Brain microvascular endothelial cell (primary cell): ENCODE data around the gene IFI27L1.

Experiments
- DNase-seq: peaks from one replicate; pipeline ENCODE4 v3.0.0-alpha.2; 2020
- H3K27ac ChIP-seq: fragments of 250-450 bp; sonication (Bioruptor Pico); 2 replicates; pipeline ENCODE4 v1.5.1; 2020; ENCODE audit warnings: mild to moderate bottlenecking, moderate library complexity
- H3K27me3 ChIP-seq: fragments of 250-450 bp; sonication (Bioruptor Pico); replicated peaks from 2 replicates; pipeline ENCODE4 v1.5.1; 2020; ENCODE audit warnings: mild to moderate bottlenecking
- H3K36me3 ChIP-seq: fragments of 250-450 bp; sonication (Bioruptor Pico); replicated peaks from 2 replicates; pipeline ENCODE4 v1.5.1; 2020; ENCODE audit warnings: mild to moderate bottlenecking
- H3K4me3 ChIP-seq: 2 replicates; pipeline ENCODE4 v1.5.1; 2011; ENCODE audit warnings: low read depth, mild to moderate bottlenecking, control low read depth, low read length, moderate library complexity
- CTCF ChIP-seq: IDR thresholded peaks from 2 replicates; pipeline ENCODE4 v1.5.1; 2011; ENCODE audit warnings: low read depth, mild to moderate bottlenecking, moderate library complexity, low read length, control low read depth, inconsistent platforms; ENCODE audit errors: missing control alignments
- in situ Hi-C: cut with HindIII; loops from 2 replicates; pipeline ENCODE4 v1.10.0; 2017; ENCODE audit warnings: low sequenced_read_pairs, low pct_ligation_motif_present

IFI27L1 gene

GRCh38 chr14:94110552-94111181 is 29.6 kb downstream of the IFI27L1 start, which contains the start of gene IFI27:
TSS of gene IFI27 (plus strand) at chr14:94110736.
- no peak for DNase-seq
- Histone ChIP-seq H3K27ac (no peak within 1 kb of the TSS), H3K36me3 (no peaks in the 10 kb centered on the region), H3K4me3 (no peak within 1 kb of the TSS), H3K27me3 (no peaks in the 10 kb centered on the region)
- in situ Hi-C loops: no loop called here
- no peak for TF ChIP-seq CTCF

- no peak for TF ChIP-seq CTCF
- no peak for DNase-seq
- in situ Hi-C loops: no loop called here
- no peaks in the 10 kb centered on the region for H3K36me3 ChIP-seq
- no peak overlapping the region for H3K27ac ChIP-seq
- no peaks in the 10 kb centered on the region for H3K27me3 ChIP-seq
- H3K4me3 ChIP-seq: no peak overlapping the region
These were observed 30.4 kb downstream of the IFI27L1 start for GRCh38 chr14:94111276-94112095.

GRCh38 chr14:94112513-94113063 is 31.5 kb downstream of the IFI27L1 start:
- H3K27me3 ChIP-seq: peaks cover 2% of the 10 kb centered on the region
- TF ChIP-seq CTCF: no peak
- H3K4me3 ChIP-seq: no peak overlapping the region
- H3K36me3 ChIP-seq: no peaks in the 10 kb centered on the region
- in situ Hi-C loops: no loop called here
- no peak overlapping the region for H3K27ac ChIP-seq
- DNase-seq: no peak

- H3K27me3 ChIP-seq: peaks cover 2% of the 10 kb centered on the region
- no peak for TF ChIP-seq CTCF
- no peak for DNase-seq
- H3K27ac ChIP-seq: no peak overlapping the region
- H3K36me3 ChIP-seq: no peaks in the 10 kb centered on the region
- in situ Hi-C loops: no loop called here
- H3K4me3 ChIP-seq: no peak overlapping the region
These were observed 32.0 kb downstream of the IFI27L1 start for GRCh38 chr14:94113073-94113472.

- in situ Hi-C loops: no loop called here
- DNase-seq: no peak
- no peak overlapping the region for H3K4me3 ChIP-seq
These were observed 32.4 kb downstream of the IFI27L1 start for GRCh38 chr14:94113490-94113889.

More at GRCh38 chr14:94113490-94113889, 32.4 kb downstream of the IFI27L1 start:
- Histone ChIP-seq H3K27me3 (peaks cover 2% of the 10 kb centered on the region), H3K27ac (no peak overlapping the region), H3K36me3 (no peaks in the 10 kb centered on the region)
- TF ChIP-seq CTCF: no peak
